Measurements from ENCODE around the gene FCHSD2.

GRCh38 chr11:73028611-73029010 is 113.5 kb downstream of the FCHSD2 start:
- TF ChIP-seq POLR2A (IDR thresholded peaks at IDR 0.05) = no peak
- no peak for TF ChIP-seq CTCF (IDR thresholded peaks at IDR 0.05)

Measured in gastroesophageal sphincter (tissue), 3 donors.